A673 (cell line): ENCODE data around the gene SKI.

Experiments used
- EZH2 ChIP-seq: fragments of 200-600 bp; sonication (generic); IDR thresholded peaks from 2 replicates; pipeline ENCODE4 v1.6.1; 2017; ENCODE audit warnings: borderline replicate concordance, low read depth, mild to moderate bottlenecking, mixed read lengths, antibody characterized with exemption, low read length; ENCODE audit not compliant: poor library complexity, severe bottlenecking
- TF ChIP-seq, protein P1 (sequence below): fragments of 300-800, 200-600 bp; sonication (generic); conservative IDR thresholded peaks from 2 replicates; pipeline ENCODE4 v1.5.1; 2017; ENCODE audit warnings: low read depth, mild to moderate bottlenecking, antibody characterized with exemption, low read length, moderate library complexity, mixed read lengths

DNA sequence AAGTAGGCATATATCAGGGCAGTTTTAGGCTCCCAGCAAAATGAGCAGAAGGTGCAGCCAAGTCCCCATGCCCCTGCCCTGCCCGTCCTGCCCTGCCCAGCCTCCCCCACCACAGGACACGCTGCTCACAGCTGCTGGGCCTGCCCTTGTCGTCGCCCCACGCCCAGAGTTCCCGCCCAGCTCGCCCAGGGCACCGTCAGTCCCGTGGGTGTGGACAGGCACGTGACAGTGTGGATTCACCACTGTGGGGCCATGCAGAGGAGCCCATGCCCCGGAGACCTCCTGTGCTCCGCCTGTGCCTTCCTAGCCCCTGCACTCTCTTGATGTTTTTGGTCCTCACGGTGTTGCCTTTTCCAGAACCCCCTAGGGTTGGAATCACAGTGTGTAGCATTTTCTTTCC is 40.5 kb upstream of the SKI start:
- TF ChIP-seq, protein P1, sequence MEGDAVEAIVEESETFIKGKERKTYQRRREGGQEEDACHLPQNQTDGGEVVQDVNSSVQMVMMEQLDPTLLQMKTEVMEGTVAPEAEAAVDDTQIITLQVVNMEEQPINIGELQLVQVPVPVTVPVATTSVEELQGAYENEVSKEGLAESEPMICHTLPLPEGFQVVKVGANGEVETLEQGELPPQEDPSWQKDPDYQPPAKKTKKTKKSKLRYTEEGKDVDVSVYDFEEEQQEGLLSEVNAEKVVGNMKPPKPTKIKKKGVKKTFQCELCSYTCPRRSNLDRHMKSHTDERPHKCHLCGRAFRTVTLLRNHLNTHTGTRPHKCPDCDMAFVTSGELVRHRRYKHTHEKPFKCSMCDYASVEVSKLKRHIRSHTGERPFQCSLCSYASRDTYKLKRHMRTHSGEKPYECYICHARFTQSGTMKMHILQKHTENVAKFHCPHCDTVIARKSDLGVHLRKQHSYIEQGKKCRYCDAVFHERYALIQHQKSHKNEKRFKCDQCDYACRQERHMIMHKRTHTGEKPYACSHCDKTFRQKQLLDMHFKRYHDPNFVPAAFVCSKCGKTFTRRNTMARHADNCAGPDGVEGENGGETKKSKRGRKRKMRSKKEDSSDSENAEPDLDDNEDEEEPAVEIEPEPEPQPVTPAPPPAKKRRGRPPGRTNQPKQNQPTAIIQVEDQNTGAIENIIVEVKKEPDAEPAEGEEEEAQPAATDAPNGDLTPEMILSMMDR: no peak
- no peak for TF ChIP-seq EZH2
